WTC11 (cell line): ENCODE measurements around the gene TRAFD1.

Experiments
- CTCF ChIP-seq: fragments of 200-600 bp; IDR thresholded peaks from 2 replicates; pipeline ENCODE4 v1.8.0; 2022; ENCODE audit warnings: antibody characterized with exemption
- ELF4 ChIP-seq: sonication (generic); formaldehyde crosslinking; IDR thresholded peaks from 2 replicates; pipeline ENCODE4 v1.8.1; 2022; ENCODE audit warnings: low read depth, mild to moderate bottlenecking, moderate library complexity, missing genetic modification reagents
- FOXJ3 ChIP-seq: sonication (generic); formaldehyde crosslinking; IDR thresholded peaks from 2 replicates; pipeline ENCODE4 v1.9.0; 2021; ENCODE audit warnings: missing genetic modification reagents, mild to moderate bottlenecking, borderline replicate concordance

DNA sequence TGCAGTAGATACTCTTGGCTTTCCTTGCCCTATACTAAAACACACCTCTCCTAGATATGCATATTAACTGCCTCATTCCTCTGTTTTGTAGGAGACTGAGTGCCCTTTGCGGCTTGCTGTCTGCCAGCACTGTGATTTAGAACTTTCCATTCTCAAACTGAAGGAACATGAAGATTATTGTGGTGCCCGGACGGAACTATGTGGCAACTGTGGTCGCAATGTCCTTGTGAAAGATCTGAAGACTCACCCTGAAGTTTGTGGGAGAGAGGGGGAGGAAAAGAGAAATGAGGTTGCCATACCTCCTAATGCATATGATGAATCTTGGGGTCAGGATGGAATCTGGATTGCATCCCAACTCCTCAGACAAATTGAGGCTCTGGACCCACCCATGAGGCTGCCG lies 15.4 kb downstream of the TRAFD1 start:
- TF ChIP-seq CTCF (no peak), FOXJ3 (CRISPR knock-in tag) (no peak), ELF4 (no peak)
